Spleen (tissue), 11 donors: Measurements from ENCODE around the gene MAP4K4. TPM values are rescaled to one million over a fixed set of nuclear protein-coding genes. Genes with fewer than 3 reads are reported as not detected.

Experiments
- DNase-seq: peaks from one replicate; pipeline ENCODE4 v3.0.0-alpha.2; 2020
- H3K27ac ChIP-seq, 8 donors: fragments of 200-600 bp; sonication (generic) in 7 of 8; 1 replicate in 4 of 8; 2 replicates in 4 of 8; pipeline versions ENCODE4 v1.5.0 to v1.8.0; 2016 to 2021; ENCODE audit warnings: inconsistent platforms in 4 of 8, mild to moderate bottlenecking in 4 of 8, moderate library complexity in 1 of 8
- H3K27me3 ChIP-seq, 7 donors: fragments of 200-600 bp; sonication (generic) in 6 of 7; replicated peaks in 1 of 7; 1 replicate in 4 of 7; 2 replicates in 3 of 7; pipeline versions ENCODE4 v1.5.0 to v1.8.0; 2016 to 2021; ENCODE audit warnings: inconsistent platforms in 3 of 7, mild to moderate bottlenecking in 1 of 7
- H3K36me3 ChIP-seq, 6 donors: fragments of 200-600 bp; sonication (generic) in 5 of 6; 1 replicate in 4 of 6; 2 replicates in 2 of 6; pipeline versions ENCODE4 v1.5.0 to v1.8.0; 2016 to 2021; ENCODE audit warnings: inconsistent platforms in 2 of 6
- H3K4me1 ChIP-seq, 6 donors: fragments of 200-600 bp; sonication (generic) in 5 of 6; 1 replicate in 3 of 6; 2 replicates in 3 of 6; pipeline versions ENCODE4 v1.5.0 to v1.8.0; 2016 to 2021; ENCODE audit warnings: inconsistent platforms in 3 of 6
- H3K4me3 ChIP-seq, 8 donors: fragments of 200-600 bp; sonication (generic) in 7 of 8; 1 replicate in 4 of 8; 2 replicates in 4 of 8; pipeline versions ENCODE4 v1.5.0 to v1.8.0; 2016 to 2021; ENCODE audit warnings: inconsistent platforms in 4 of 8, mild to moderate bottlenecking in 4 of 8, moderate library complexity in 2 of 8
- H3K9me3 ChIP-seq, 8 donors: fragments of 200-600 bp; sonication (generic) in 7 of 8; 1 replicate in 4 of 8; 2 replicates in 4 of 8; pipeline versions ENCODE4 v1.5.0 to v1.8.0; 2016 to 2021; ENCODE audit warnings: inconsistent platforms in 4 of 8
- CTCF ChIP-seq, 11 experiments: fragments of 200-600 bp in 7 of 11; fragments of 450-650 bp in 4 of 11; sonication (generic) in 4 of 11; IDR thresholded peaks in 8 of 11; conservative IDR thresholded peaks in 3 of 11; 1 replicate in 7 of 11; 2 replicates in 4 of 11; pipeline versions ENCODE4 v1.4.0 to v1.8.0; 2016 to 2021; ENCODE audit warnings: antibody characterized with exemption in 11 of 11, inconsistent platforms in 4 of 11, mild to moderate bottlenecking in 1 of 11
- POLR2A ChIP-seq, 3 donors: fragments of 450-650 bp; IDR thresholded peaks; one replicate each; pipeline ENCODE4 v1.5.1; 2017; ENCODE audit warnings: antibody characterized with exemption in 3 of 3, mild to moderate bottlenecking in 1 of 3
- POLR2AphosphoS5 ChIP-seq, 3 donors: sonication (generic); formaldehyde crosslinking; IDR thresholded peaks; one replicate each; pipeline ENCODE4 v1.5.1; 2017; ENCODE audit warnings: antibody characterized with exemption in 3 of 3
- WGBS, 5 donors: extraction: QIAGEN DNeasy Blood & Tissue Kit in 3 of 5; methylation state at CpG; one replicate each; pipeline versions ENCODE4 v1.1.5 to v1.1.7; 2013 to 2018; 5-methylcytosine and 5-hydroxymethylcytosine counted together
- intact Hi-C: fragments of 100-400 bp; cut with DNase I; formaldehyde crosslinking; loops from one replicate; pipeline ENCODE4 v1.15.0; 2023; ENCODE audit warnings: low total_unique reads
- polyA plus RNA-seq, 3 donors: library from polyadenylated mRNA; stranded (reverse); fragments of 200-250 nt; gene quantifications; one replicate each; pipeline ENCODE4 v1.2.1, GENCODE V29; 2013
- total RNA-seq, 7 donors: library from RNA; depleted of rRNA in 3 of 7; stranded (reverse); fragments of >200 nt in 3 of 7; fragmentation: NEBNext Ultra II Directional in 4 of 7; extraction: Animal tissue kit (Norgen Biotek cat#: 25700) in 4 of 7; gene quantifications; one replicate each; pipeline versions ENCODE4 v1.1.0 to v1.2.1, GENCODE V29; 2016 to 2021
- donor health status: healthy with polysubstance abuse.
- donor health status: DM: no; HTN: no; CAD: no; lungs with moderate emphysema.
- donor health status: DM: no; HTN: no; CAD: no.
- donor health status: Bipolar disorder and iron deficiency.
- donor health status: healthy.
- donor health status: DM: no; HTN: no; CAD: no.
- donor health status: DM: yes; HTN: yes; CAD: no.

The MAP4K4 gene
- total and polyA plus RNA-seq, 10 donors = 16.7 to 108 (median 71.7) TPM

GRCh38 chr2:101821059-101821805 is 123.7 kb downstream of the MAP4K4 start:
- Histone ChIP-seq H3K27me3 (no peaks in the 10 kb centered on the region), H3K9me3 (no peaks in the 10 kb centered on the region), H3K36me3 (peaks cover 0 to 19% (median 8%) of the 10 kb centered on the region in 6 donors), H3K4me3 (no peak overlapping the region), H3K27ac (no peak overlapping the region), H3K4me1 (peaks cover 7 to 63% (median 37%) of the 10 kb centered on the region in 6 donors)
- intact Hi-C loops = no loop called here
- WGBS, 5 donors = 89 to 96% (median 94%) methylated on average over 3 of the region's 3 CpGs
- no peak for DNase-seq
- TF ChIP-seq POLR2AphosphoS5 (IDR thresholded peaks at IDR 0.05) = no peak
- no peak for TF ChIP-seq CTCF (IDR thresholded peaks at IDR 0.05 in 8 of 11, conservative IDR thresholded peaks at IDR 0.05 in 3 of 11)
- TF ChIP-seq POLR2A (IDR thresholded peaks at IDR 0.05) = no peak

- H3K4me3 ChIP-seq = no peak overlapping the region
- H3K27ac ChIP-seq = no peak overlapping the region
- intact Hi-C loops = no loop called here
- H3K27me3 ChIP-seq = no peaks in the 10 kb centered on the region
- peaks cover 7 to 63% (median 32%) of the 10 kb centered on the region in 6 donors for H3K4me1 ChIP-seq
- TF ChIP-seq POLR2AphosphoS5 (IDR thresholded peaks at IDR 0.05) (no peak), POLR2A (IDR thresholded peaks at IDR 0.05) (no peak), CTCF (IDR thresholded peaks at IDR 0.05 in 8 of 11, conservative IDR thresholded peaks at IDR 0.05 in 3 of 11) (no peak)
- H3K9me3 ChIP-seq = no peaks in the 10 kb centered on the region
- WGBS, 5 donors = 89 to 95% (median 93%) methylated on average over 6 of the region's 6 CpGs
- DNase-seq = no peak
- H3K36me3 ChIP-seq = peaks cover 0 to 26% (median 8%) of the 10 kb centered on the region in 6 donors
These were observed 124.4 kb downstream of the MAP4K4 start for GRCh38 chr2:101821828-101822458.

- DNase-seq = no peak
- no peaks in the 10 kb centered on the region for H3K27me3 ChIP-seq
These were observed 125.9 kb downstream of the MAP4K4 start for GRCh38 chr2:101823347-101823791.

More at GRCh38 chr2:101823347-101823791, 125.9 kb downstream of the MAP4K4 start:
- H3K36me3 ChIP-seq = peaks cover 0 to 39% (median 8%) of the 10 kb centered on the region in 6 donors
- intact Hi-C loops = no loop called here
- H3K4me3 ChIP-seq = no peak overlapping the region
- peaks cover 7 to 63% (median 38%) of the 10 kb centered on the region in 6 donors for H3K4me1 ChIP-seq
- no peak overlapping the region for H3K27ac ChIP-seq
- TF ChIP-seq CTCF (IDR thresholded peaks at IDR 0.05 in 8 of 11, conservative IDR thresholded peaks at IDR 0.05 in 3 of 11) (peak; percentile 54 to 79 (median 70)), POLR2A (IDR thresholded peaks at IDR 0.05) (no peak), POLR2AphosphoS5 (IDR thresholded peaks at IDR 0.05) (peak in 1 of 3 donors; percentile 62)
- WGBS, 5 donors = 34 to 48% (median 36%) methylated on average over 14 of the region's 14 CpGs
- H3K9me3 ChIP-seq = no peaks in the 10 kb centered on the region
